Heart right ventricle (tissue), 16 donors: ENCODE measurements around the gene IRF2BPL. TPM values are rescaled to one million over a fixed set of nuclear protein-coding genes. Genes with fewer than 3 reads are reported as not detected.

ENCODE experiments used
- ATAC-seq, 8 donors: fragments of 200-7000 bp; cut with Tn5 transposase; one replicate each; pipeline ENCODE4 v1.9.1; 2020; ENCODE audit warnings: mild to moderate bottlenecking in 8 of 8, moderate library complexity in 8 of 8, moderate number of reproducible peaks in 1 of 8
- DNase-seq, 2 donors: peaks; one replicate each; pipeline ENCODE4 v3.0.0-alpha.2; 2020
- H3K27ac ChIP-seq, 10 donors: fragments of 200-600 bp; sonication (generic) in 2 of 10; one replicate each; pipeline versions ENCODE4 v1.5.0 to v1.8.0; 2020 to 2022; ENCODE audit warnings: mild to moderate bottlenecking in 3 of 10
- H3K27me3 ChIP-seq, 7 donors: fragments of 200-600 bp; one replicate each; pipeline ENCODE4 v1.8.0; 2021 to 2022; ENCODE audit warnings: mild to moderate bottlenecking in 2 of 7
- H3K36me3 ChIP-seq, 9 donors: fragments of 200-600 bp; sonication (generic) in 1 of 9; one replicate each; pipeline versions ENCODE4 v1.5.0 to v1.8.0; 2020 to 2022; ENCODE audit warnings: mild to moderate bottlenecking in 2 of 9
- H3K4me1 ChIP-seq, 9 donors: fragments of 200-600 bp; sonication (generic) in 1 of 9; one replicate each; pipeline versions ENCODE4 v1.5.0 to v1.8.0; 2020 to 2022; ENCODE audit warnings: mild to moderate bottlenecking in 4 of 9
- H3K4me3 ChIP-seq, 10 donors: fragments of 200-600 bp; sonication (generic) in 2 of 10; one replicate each; pipeline versions ENCODE4 v1.5.0 to v1.8.0; 2020 to 2022; ENCODE audit warnings: mild to moderate bottlenecking in 7 of 10, moderate library complexity in 2 of 10
- H3K9me3 ChIP-seq, 11 donors: fragments of 200-600 bp in 10 of 11; sonication (generic) in 2 of 11; one replicate each; pipeline versions ENCODE4 v1.5.0 to v1.8.0; 2013 to 2022; ENCODE audit warnings: mild to moderate bottlenecking in 2 of 11, control low read depth in 1 of 11, moderate library complexity in 1 of 11
- WGBS, 2 donors: extraction: QIAGEN DNeasy Blood & Tissue Kit; methylation state at CpG; one replicate each; pipeline ENCODE4 v1.1.7; 2013; ENCODE audit warnings: inconsistent platforms in 1 of 2; 5-methylcytosine and 5-hydroxymethylcytosine counted together
- intact Hi-C, 10 donors: fragments of 100-400 bp; cut with DNase I; formaldehyde crosslinking; loops; one replicate each; pipeline versions ENCODE4 v1.11.1 to v1.14.2; 2022
- long read RNA-seq, 3 donors: library from polyadenylated mRNA; unstranded; transcript quantifications; one replicate each; pipeline ENCODE4 v2.0.0, GENCODE V29; 2020 to 2021
- polyA plus RNA-seq, 2 donors: library from polyadenylated mRNA; stranded (reverse); fragments of 200-250 nt; gene quantifications; one replicate each; pipeline ENCODE4 v1.2.3, GENCODE V29; 2013
- total RNA-seq, 10 donors: library from RNA; stranded (reverse); fragmentation: NEBNext Ultra II Directional in 3 of 10; extraction: Animal tissue kit (Norgen Biotek cat#: 25700) in 3 of 10; gene quantifications; one replicate each; pipeline versions ENCODE4 v1.2.1 to v1.2.4, GENCODE V29; 2021 to 2023
- TF ChIP-seq, protein P1 (sequence below), 9 donors: fragments of 200-600 bp; sonication (generic) in 2 of 9; IDR thresholded peaks; one replicate each; pipeline versions ENCODE4 v1.5.0 to v1.8.0; 2021 to 2022; ENCODE audit warnings: antibody characterized with exemption in 9 of 9, mild to moderate bottlenecking in 5 of 9, moderate library complexity in 1 of 9
- donor health status: Arrhythmogenic right ventricular cardiomyopathy.
- donor health status: ischemic (EF 13 %, LVEDD 7.1; RV severe dilation, severe dysfunction).
- donor health status: healthy with polysubstance abuse.
- donor health status: DM: no; HTN: yes; CAD: no.
- donor health status: DM: no; HTN: no; CAD: no.
- donor health status: ischemic (EF 25% LVEDD 6.9; RV normal size, moderate dysfunction).
- donor health status: ischemic (EF 25% LVEDD 5.7; RV mildly dilated, moderate dysfunction).
- donor health status: healthy.
- donor health status: DM: yes; HTN: yes; CAD: no.
- donor health status: Ischemic cardiomyopathy.
- donor health status: ischemic (EF 35%, LVEDD 5.7; RV mildly dilated, moderate dysfunction).
- donor health status: nonischemic (EF 11% LVEDD 7.7; RV severe dilation, severe dysfunction).
- donor health status: DM: yes; HTN: yes; CAD: no.
- donor health status: PGD.
- donor health status: ischemic (EF 29% LVEDD 5.4; RV normal size, mild dysfunction).
- donor health status: nonischemic (EF 23%, LVEDD 6.1; RV moderate dilation, normal function).

The IRF2BPL gene
- total RNA-seq (10 to 100 TPM; 25.1 to 66.6 (median 36.4) TPM), polyA plus RNA-seq (10 to 100 TPM in 1 of 2 donors, 1 to 10 TPM in 1; 6.6 to 15.4 TPM)
- long read RNA-seq, donor 1, full-length matches to known transcripts: 33 of 33 reads
- long read RNA-seq, donor 1, partial matches to known transcripts: 0 of 33 reads
- long read RNA-seq, donor 1, other reads (novel, unspliced or antisense): 0 of 33 reads
- long read RNA-seq, donor 2, full-length matches to known transcripts: 26 of 26 reads
- long read RNA-seq, donor 2, partial matches to known transcripts: 0 of 26 reads
- long read RNA-seq, donor 2, other reads (novel, unspliced or antisense): 0 of 26 reads
- long read RNA-seq, donor 3, full-length matches to known transcripts: 20 of 20 reads
- long read RNA-seq, donor 3, partial matches to known transcripts: 0 of 20 reads
- long read RNA-seq, donor 3, other reads (novel, unspliced or antisense): 0 of 20 reads

DNA sequence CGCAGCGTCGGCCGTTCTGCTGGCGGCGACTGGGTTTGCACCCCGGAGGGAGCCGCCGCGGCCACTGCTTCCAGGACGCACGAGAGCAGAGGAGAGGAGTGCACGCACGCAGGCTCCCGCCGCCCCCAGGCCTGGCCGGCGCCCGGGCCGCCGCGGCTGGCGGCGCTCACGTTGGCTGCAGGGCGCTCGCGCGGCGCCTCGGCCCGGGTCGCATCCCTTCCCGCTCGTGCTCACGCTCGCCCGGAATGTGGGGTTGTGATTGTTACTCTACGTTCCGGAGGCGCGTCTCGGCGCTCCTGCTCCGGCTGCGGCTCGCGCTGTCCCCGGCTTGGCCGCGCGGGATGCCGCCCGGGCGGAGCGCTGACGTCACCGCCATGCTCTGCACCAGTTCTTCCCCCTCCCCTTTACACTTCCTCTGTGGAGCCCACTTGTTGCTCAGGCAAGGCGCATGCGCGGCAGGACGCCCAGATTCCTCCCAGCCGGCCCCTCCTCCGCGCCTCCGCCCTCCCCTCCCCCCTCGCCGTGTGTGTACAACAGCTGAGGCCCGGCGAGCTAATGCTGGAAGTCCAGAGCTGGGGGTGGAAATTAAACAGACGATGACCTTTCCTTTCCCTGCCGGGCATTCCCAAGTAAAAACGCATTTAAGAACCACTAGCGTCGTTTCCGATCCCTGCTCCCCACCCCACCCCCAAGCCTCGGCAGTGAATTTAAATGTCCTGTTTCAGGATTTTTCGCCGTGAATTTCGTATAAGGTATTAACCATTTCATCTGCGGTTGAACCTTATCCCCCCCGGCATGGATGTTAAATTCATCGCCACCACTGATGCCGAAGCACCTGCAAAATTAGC lies at the start of gene IRF2BPL:
IRF2BPL (minus strand) TSS at position 325 of the 848 bp plus-strand sequence. CDS start 916 bp downstream, outside the sequence.
- DNase-seq (peak; percentile 99 to 100), ATAC-seq (peak; percentile 66 to 80 (median 77))
- Histone ChIP-seq H3K4me1 (peaks cover 27 to 76% (median 72%) of the 10 kb centered on the region in 9 donors), H3K36me3 (peaks cover 0 to 28% (median 0%) of the 10 kb centered on the region in 9 donors), H3K4me3 (peak within 1 kb of the TSS; percentile 72 to 98 (median 85)), H3K27ac (peak within 1 kb of the TSS; percentile 99 to 100 (median 100)), H3K9me3 (no peaks in the 10 kb centered on the region), H3K27me3 (no peaks in the 10 kb centered on the region)
- TF ChIP-seq, protein P1, sequence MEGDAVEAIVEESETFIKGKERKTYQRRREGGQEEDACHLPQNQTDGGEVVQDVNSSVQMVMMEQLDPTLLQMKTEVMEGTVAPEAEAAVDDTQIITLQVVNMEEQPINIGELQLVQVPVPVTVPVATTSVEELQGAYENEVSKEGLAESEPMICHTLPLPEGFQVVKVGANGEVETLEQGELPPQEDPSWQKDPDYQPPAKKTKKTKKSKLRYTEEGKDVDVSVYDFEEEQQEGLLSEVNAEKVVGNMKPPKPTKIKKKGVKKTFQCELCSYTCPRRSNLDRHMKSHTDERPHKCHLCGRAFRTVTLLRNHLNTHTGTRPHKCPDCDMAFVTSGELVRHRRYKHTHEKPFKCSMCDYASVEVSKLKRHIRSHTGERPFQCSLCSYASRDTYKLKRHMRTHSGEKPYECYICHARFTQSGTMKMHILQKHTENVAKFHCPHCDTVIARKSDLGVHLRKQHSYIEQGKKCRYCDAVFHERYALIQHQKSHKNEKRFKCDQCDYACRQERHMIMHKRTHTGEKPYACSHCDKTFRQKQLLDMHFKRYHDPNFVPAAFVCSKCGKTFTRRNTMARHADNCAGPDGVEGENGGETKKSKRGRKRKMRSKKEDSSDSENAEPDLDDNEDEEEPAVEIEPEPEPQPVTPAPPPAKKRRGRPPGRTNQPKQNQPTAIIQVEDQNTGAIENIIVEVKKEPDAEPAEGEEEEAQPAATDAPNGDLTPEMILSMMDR (IDR thresholded peaks at IDR 0.05): no peak
- 0% methylated on average over 76 to 79 of the region's 84 CpGs for WGBS, 2 donors
- intact Hi-C loops: loop anchor here (1.0 to 10.0 kb wide), 12 partner anchors 12 to 114 kb away; partner anchors contain the start of gene CIPC (in 1 of the 10)

DNA sequence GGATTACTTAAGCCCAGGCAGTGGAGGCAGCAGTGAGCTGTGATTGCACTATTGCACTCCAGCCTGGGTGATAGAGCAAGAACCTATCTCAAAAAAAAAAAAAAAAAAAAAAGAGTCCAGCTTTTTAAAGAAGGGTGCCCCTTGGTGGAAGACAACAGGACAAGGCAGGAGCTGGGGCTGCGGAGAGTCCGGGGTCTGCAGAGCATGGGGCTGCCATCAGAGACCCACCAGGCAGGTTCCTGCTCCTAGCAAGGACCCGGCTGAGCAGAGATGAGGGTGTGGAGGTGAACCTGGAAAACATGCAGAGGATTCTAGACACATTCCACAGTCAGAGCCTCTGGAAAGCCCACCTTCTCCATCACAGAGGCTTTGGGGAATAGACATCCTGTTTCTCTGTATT lies 48.5 kb upstream of the IRF2BPL start:
- peaks cover 9 to 41% (median 28%) of the 10 kb centered on the region in 9 donors for H3K4me1 ChIP-seq
- TF ChIP-seq, protein P1 (IDR thresholded peaks at IDR 0.05): no peak
- intact Hi-C loops: loop anchor here in 3 of 10 donors (10.0 kb wide), 3 partner anchors 238 to 372 kb away; no protein-coding TSS in a partner anchor
- peaks cover 0 to 10% (median 0%) of the 10 kb centered on the region in 11 donors for H3K9me3 ChIP-seq
- H3K4me3 ChIP-seq: peak overlapping the region in 3 of 10 donors; percentile 32 to 42 (median 36)
- H3K27ac ChIP-seq: peak overlapping the region; percentile 66 to 95 (median 91)
- WGBS, 2 donors: 77 to 86% methylated on average over 3 of the region's 3 CpGs
- no peaks in the 10 kb centered on the region for H3K27me3 ChIP-seq
- H3K36me3 ChIP-seq: no peaks in the 10 kb centered on the region
- DNase-seq: peak in 1 of 2 donors; percentile 20
- ATAC-seq: peak in 7 of 8 donors; percentile 3 to 47 (median 24)

DNA sequence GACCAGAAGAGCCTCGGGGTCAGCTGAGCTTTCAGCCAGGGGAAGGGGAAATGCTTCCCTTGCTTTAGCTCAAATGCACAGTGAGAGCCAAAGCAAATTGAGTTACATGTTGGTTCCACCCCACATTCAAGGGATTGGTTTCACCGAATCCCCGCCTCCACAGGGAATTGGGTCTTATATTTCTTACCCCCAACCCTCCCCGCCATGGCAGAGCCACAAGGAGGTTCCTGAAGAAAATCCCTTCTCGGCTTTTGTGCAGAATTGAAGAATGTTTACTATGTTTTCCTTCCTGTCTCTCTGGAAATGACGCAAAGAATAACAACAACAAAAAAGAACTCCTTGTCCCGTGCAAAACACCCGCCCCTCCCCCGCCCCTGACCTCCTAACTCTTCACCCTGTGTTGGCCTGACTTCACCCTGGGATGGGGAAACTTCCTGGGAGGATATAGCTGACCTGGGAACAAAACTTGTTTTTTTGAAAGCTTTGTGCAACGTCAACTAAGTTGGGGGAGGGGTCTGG lies 47.7 kb upstream of the IRF2BPL start:
- Histone ChIP-seq H3K27me3 (no peaks in the 10 kb centered on the region), H3K9me3 (peaks cover 0 to 10% (median 0%) of the 10 kb centered on the region in 11 donors), H3K27ac (peak overlapping the region; percentile 79 to 95 (median 92)), H3K36me3 (no peaks in the 10 kb centered on the region), H3K4me1 (peaks cover 9 to 41% (median 28%) of the 10 kb centered on the region in 9 donors), H3K4me3 (peak overlapping the region in 8 of 10 donors; percentile 24 to 42 (median 30))
- DNase-seq (peak; percentile 81 to 89), ATAC-seq (peak; percentile 90 to 96 (median 93))
- TF ChIP-seq, protein P1 (IDR thresholded peaks at IDR 0.05): no peak
- WGBS, 2 donors: 27 to 29% methylated on average over 10 of the region's 10 CpGs
- intact Hi-C loops: loop anchor here in 3 of 10 donors (10.0 kb wide), 3 partner anchors 239 to 371 kb away; no protein-coding TSS in a partner anchor
